ENCODE data around the gene MFAP3L.
A peak's percentile ranks its signal among the peaks of the same experiment; 100 is the strongest.

Gene MFAP3L

DNA sequence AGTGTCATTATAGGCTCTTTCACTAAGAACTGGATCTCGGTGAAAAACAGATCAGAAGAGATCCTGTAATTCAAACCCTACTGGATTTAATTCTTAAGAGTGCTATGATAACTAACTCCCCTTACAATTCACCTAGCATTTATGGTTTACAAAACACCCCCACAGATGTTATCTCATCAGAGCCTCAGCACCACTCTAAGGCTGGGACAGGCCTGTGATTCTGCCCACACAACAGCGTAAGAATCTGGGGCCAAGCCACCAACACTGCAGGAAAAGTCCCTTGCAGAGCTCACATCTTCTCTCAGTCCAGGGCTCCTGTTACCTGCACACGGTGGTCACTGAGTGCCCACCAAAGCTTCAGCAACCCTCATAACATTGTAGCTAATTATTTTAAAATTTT lies 8.9 kb downstream of the MFAP3L start:
- no peak for DNase-seq

DNA sequence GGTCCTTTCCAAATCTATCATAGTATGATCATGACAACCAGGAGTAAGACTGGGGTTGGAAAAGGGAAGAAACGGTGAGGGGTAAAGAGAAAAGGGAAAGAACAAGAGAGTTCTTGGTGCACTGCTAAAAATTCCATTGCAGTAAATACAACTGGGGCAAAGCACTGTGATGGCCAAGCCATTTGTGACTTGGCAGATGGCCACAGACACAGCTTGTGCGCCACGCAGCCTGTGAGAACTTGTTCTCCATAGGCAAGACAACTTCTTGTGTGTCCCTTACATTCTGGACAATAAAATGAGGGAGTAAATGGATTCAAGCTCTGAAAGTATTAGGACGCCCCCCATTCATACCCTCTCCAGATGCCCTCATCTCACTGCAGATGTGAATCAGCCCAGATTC lies 10.9 kb downstream of the MFAP3L start:
- no peak for DNase-seq

DNA sequence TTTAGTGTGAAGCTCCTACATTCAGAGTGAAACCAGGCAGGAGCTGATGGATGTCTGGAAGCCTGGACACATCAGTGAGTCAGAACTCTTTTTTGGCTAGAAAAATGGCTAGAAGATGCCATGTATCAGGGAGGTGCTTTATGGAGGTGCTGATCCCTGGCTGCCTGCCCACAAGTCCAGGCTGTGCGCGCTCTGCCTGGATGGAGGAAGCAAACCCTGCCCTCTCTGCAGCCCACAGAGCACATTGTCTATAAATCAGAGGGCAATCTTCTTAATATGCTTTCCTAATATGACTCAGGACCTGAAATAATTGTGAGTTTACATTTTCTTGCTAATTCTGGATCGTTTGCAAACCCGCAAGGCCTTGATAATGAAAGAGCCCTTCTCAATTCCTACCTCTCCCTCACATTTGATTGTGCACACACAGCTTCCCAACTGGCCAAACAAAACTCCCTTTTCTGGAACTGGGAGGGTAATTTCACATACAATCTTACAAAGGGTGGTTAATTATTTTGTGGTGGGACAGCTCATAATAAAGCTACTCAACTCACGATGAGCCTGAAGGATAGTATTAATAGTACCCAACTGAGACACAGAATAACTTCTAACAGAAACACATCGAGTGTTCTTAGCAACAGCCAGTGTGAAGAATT lies 11.7 kb downstream of the MFAP3L start:
- no peak for DNase-seq

DNA sequence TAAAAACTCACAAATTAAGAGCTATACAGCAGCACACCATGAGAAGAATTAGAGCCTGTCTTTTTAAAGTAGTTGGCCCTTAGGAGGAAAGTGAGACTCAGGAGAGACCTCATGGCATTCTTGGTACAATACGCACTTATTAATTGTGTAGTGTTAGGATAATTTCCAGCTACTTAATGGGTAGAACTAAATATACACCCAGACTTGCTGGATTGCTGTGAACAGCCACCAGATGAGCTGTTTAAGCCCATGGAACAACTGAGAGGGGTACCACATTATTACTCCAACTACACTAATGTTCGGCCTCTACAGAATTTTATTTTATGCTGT lies 13.6 kb downstream of the MFAP3L start:
- DNase-seq = no peak

DNA sequence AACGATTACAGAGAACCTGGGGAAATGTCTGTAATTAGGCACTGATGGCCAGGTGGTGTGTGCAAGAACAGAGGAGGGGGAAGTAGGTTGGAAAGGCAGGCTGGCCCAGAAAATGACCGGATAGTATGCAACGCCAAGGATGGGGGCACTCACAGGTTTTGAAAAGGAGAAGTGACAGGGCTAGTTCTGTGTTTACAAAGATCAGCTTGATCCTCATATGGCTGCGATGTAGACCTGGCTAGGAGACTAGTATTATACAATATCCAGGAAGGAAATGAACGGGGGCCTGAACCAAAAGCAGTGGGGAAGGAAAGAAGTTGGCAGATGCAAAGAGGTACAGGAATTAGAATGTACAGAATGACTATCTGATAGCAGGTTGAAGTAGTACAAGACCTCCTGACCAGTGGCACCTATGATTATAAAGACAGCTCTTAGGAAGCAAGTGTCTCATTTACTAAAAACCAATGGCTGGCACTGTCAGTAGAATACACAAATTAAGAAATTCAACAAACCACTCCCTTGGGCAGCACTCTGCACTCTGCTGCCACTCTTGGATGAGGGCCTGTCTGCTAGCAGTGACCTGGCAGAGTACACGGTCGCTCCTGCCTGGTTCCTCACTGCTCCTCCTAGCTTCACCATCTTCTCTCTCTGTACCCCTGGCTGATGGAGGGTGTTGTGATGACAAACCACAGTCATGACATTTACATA lies 14.1 kb downstream of the MFAP3L start:
- DNase-seq = no peak

DNA sequence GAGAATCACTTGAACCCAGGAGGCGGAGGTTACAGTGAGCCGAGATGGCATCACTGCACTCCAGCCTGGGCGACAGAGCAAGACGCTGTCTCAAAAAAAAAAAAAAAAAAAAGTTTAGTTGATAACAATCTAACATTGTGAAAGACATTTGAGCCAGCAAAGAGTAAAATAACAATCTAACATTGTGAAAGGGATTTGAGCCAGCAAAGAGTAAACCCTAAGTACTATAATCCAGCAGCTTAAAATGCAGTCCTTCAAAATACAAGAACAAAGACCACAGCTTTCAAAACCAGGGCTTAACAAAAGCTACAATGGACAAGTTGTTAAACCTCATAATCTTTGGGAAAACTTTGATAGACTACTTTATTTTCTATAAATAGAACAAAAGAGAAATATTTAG lies 16.9 kb downstream of the MFAP3L start:
- DNase-seq = no peak

DNA sequence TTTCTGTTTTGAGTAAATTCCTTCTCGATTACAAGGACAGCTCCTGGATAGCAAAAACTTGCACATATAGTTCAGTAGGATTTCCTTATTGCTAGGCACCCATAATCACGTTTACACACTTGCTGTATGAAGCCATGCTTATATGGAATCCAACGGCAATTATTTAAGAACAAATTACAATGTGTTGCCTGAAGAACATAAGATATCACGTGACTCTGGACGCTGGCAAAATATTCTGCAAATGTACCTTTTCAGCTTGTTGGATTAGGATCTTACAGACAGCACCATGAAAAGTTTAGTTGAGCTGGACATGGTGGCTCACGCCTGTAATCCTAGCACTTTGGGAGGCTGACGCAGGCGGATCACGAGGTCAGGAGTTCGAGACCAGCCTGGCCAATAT lies 17.4 kb downstream of the MFAP3L start:
- DNase-seq = no peak

DNA sequence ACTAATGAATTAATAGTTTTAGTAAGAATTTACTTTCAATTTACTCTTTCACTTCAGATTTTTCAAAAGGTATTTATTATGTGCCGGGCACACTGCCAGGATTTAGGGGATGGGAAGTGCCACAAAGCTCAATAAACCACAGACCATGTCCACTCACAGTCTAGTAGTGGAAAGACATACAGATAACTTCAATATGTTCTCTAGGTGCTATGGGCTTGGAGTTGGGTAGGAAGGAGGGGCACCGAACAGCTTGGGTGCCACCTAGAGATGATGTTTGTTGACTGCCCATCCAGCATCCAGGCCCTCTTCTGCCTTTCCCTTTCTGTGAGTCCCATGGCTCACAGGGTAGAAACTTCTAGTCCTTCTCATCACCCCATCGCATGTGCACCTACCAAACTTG lies 17.8 kb downstream of the MFAP3L start:
- no peak for DNase-seq

DNA sequence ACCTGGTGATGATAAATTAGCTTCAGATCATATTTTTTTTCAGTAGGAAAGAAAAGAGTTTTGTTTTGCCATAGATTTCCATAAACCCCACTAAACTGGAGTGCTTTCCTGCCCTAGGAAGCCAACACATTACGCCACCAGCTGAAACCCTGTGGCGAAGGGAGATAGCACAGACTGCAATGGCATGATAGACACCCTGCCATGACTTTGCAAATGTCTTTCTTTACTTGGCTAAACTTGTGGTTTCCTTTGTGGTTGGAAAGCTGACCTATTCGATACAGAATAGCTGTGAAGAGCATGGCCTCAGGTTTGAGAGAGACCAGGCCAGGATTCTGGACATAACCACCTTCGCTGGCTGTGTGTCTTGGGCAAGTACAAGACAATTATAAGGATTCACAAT lies 19.1 kb downstream of the MFAP3L start:
- no peak for DNase-seq

DNA sequence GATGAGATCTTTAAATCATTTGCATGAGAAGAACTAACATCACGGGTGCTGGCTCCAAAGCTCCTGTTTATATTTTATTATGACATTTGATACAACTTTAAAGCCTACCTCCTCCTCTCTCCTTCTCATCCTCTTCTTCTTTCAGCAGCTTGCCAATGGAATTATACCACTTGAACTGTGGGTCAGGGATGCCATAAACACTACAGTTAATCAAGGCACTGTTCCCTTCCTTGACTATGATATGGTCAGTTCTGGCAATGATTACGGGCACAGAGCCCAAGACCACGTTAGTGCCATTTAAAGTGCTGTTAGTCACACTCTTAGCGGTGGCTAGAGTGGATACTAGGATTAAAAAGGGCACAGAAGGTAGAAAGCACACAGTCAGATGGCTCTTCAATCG lies 20.7 kb downstream of the MFAP3L start:
- no peak for DNase-seq

DNA sequence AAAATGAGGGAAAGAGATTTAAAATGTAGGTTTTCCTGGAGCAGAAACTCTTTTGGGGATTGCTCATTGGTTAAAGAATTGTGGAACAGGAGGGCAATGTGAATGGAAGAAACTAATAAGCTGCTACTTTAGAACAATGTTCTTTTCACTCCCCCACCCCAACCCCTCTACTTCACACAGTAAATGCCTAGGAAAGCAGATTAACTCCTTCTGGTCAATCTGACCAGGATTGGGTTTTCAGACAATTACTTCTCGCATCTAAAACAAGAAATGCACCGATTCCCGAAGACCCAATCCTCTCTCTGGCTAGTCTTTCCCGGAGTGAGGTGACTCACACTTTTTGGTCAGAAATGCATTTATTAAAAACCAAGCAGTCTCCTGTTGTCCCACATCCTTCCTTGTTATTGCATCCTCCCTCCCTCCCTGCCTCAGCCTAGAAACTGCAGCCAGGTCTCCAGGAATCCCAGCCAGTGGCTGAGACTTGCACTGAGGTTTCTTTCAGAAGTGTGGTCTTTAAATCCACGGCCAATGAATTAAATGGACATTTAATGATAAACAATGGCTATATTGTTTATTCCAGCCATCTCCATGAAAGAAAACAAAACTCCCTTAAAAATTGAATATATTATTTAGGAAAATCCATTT lies 21.4 kb downstream of the MFAP3L start:
- no peak for DNase-seq

DNA sequence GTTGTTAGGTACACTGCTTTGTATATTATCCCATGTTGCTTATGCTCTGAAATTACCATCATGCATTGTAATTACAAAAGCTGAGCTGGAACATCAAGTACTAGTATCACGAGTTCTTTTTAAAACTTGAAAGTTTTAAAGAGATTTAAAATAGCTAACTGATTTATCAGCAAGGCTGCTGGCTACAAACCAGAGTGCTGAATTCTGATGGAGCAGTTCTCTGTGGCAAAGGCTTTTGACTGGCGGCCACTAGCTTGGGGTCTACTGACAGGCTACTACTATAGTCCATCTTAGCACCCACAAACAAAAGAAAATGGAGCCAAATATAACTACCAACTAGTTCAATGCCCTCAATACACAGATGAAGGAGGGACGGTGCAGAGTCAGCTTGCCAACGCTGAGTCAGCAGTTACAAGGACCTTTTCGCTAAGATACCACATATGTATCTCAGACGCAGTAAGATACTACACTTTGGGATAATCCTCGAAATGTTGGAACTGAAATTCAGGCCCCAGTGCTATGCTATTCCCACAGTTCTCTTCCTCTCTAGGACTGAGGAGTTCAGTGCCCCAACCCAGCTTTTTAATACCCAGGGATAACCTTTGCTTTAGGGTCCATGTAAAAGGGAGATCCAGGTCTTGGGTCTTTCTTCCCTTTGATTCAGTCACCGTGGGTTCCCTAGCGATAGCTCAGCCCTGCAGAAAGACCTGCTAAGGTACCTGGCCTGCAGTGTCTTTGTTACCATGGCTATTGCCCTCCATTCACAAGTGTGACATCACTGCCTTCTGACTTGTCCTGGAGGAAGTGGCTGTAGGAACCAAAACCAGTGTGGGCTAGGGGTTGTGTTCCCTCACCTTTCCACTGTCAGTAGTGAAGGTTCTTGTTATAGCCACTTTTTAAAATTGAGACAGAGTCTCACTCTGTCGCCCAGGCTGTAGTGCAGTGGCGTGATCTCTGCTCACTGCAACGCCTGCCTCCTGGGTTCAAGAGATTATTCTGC lies 22.8 kb downstream of the MFAP3L start:
- DNase-seq = no peak

DNA sequence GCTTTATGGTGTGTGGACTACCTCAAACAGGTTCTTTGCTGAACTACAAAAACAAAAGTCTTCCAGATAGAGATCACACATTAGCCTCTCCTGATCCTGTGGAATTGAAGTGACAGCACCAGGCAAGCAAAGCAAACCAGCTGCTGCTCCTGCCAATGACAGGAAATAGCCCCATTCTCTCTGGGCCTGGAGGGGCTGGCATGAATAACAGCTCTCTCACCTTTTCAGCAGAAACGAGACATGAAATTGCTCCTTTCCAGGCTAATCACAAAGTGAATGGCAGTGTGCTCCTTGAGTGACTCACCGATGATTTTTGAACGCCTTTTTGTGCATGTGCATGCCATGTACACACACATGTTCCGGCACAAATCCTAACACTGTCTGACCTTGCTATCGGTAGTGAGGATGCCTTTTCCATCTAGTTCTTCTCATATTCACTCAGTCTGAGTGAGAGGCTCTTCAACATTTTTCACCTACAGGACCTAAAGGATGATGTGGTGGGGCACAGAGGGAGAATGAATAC lies 24.4 kb downstream of the MFAP3L start:
- DNase-seq = no peak

DNA sequence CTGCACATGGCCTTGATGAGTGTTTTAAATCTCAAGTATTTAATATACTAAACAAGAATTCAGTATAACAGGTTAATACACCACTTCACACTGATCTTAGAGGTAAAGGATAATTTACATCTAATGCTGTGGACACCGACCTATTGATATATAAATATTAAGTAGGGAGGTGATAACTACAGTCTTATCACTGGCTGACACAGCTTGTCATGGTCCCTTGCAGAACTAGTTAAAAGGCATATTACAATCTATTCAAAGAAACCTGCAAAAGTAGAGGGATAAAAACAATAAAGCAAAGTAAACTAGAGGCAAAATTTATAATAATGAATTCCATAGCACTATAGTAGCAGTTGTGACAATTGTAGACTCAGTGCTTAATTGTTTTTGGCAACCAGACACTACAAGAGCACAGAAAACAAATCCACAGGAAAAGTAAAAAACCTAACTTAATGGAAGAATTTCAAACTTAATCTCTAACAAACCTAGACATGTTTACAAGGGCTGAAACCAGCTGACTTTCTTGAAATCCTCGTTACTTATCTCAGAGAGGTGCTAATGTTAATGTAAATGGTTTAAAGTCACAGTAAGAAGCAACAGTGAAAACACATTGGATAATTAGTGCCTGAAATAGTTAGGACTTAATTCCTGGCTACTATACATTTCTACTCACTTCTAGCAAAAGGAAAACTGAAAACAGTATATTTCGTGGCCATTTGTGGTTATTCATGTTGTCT lies 25.0 kb downstream of the MFAP3L start:
- DNase-seq = no peak

DNA sequence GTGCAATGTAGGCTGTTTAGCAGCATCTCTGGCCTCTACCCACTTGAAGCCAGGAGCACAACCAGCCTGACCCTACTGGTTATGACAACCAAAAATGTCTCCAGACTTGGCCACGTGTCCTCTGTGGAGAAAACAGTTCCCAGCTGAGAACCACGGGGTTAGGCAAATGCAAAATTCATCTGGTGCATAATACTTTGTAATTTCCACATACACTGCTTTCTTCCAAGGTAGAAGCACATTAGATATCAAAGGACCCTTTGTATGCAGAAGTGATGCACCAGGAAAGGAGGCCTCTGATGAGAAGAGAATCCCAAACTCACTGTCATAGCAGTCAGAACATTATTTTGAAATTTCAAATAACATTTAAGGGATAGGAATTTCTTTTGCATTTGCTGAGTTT lies 26.3 kb downstream of the MFAP3L start:
- no peak for DNase-seq

DNA sequence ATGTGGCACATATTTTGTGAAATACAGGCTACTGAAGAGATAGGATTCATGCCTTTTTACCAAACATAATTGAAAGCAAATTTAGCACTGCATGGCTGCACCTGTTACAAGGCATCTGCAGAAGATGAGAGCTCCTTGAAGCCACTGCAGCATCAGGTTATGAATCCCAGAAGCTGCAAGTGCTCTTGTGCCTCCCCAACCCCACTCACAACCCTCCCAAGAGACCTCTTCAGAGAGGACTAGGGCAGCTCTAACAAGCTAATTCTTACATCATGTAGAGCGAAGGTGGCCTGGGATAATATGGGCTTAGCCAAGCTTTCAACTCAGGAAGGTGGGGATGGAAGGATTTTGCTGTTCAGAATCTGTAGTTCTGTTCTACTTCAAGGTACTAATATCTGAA lies 27.2 kb downstream of the MFAP3L start:
- DNase-seq = no peak

DNA sequence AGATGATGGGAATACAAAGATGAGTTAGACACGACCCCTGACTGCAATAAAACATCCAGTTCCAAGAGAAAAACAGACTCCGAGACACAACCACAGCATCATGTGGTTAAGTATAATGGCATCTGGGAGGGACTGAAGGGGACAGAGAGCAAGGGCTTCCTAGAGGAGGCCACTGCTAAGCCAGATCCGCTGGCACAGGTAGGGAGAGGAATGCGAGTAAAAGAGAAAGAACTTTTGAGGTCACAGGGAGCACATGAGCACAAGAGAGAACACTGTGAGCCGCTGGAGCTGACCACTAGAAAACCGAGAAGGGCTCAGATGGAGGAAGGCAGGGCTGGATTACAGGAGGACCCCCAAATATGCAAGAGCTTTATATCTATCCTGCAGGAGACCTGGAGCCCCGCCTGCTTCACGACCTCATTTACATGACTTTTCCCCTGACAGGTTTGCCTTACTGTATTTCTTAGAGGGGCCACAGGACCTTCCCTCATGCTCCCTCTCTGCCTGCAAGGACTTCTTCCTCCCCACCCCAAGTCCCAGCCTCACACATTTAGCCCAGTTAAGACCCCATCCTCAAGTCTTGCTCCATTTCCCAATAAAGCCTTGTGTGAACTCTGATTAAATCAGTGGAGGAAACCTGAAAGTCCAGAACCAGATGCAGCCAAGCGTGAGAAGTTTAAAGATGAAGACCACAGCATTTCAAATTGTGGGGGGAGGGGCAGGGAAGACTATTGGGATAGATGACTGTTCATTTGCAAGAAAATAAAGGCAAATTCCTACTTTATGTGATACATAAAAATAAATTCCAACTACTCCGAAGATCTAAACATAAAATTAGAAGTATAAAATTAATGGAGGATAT lies 29.6 kb downstream of the MFAP3L start:
- DNase-seq = no peak

DNA sequence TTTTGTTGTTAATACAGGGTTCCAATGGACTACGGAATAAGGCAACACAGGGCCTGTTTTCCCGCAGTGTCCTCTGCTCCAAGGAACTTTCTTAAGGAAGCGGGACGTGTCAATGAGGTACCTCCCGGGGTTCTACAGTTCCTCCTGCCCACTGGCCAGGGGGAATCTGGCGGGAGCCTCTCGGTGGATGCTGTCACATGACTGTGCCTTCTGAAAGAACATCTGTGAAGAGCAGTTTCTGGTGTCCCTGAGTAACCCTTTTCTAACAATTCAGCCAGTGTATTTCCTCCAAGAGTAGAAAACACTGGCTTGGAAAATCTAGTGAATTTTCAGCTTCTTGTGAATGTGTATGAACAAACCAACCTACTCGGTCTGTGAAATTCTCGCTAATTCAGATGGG lies 32.7 kb downstream of the MFAP3L start:
- no peak for DNase-seq

DNA sequence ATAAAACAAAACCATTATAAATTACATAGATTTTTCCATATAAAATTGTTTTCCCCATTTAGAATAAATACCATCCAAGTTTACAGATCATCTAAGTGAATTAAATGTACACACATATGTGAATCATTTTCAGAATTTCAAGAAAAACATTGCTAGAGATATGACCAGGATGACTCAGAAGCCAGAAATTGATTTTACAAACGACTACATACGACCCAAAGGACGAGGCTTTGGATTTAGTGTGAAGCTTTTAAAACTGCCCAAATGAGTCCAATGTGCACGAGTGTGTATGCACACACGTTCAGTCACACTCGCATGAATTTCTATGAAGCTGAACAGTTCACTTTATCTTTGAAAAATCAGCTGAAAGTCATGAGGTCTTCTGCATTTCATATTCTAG lies 37.9 kb downstream of the MFAP3L start:
- DNase-seq = peak; percentile 29

DNA sequence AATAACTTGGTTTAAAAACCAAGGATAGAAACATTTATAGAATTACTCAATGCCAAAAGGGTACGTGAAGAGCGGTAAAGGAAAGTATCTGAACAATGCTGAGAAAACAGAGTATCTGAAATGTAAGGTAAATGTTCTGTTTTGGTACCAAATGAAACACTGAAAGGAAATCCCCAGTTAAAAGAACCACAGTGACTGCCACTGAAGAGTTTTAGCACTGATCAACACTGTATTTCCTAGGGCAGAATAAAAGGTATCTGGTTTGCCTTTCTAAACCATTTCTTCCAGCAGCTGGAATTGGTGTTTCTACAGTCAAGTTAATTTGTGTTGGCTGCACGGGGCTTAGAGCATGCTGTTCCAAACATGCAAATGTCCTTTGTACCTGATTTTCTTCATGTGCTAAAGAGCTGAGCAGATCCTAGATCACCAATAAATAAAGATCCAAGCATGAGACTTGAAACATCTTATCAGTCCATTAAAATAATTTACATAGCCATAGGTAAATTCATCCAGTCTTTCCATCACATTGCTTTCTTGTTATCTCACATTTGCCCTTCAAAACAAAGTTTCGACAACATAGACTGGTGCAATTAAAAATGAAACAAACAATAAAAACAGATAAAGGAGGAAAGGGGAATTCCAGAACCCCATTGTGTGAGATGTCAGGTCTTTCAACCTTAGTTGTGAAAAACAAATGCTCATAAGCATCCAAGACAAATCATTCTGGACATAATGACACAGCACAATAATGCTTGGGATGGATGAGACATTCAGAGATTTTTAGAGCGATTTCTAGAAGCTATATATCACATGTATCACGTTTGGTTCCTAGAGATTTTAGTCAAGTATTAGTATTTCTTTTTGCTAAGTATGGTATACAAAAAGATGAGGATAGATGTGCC lies 38.6 kb downstream of the MFAP3L start:
- DNase-seq = no peak
